Activated CD4-positive, alpha-beta T cell treated with anti-CD3 and anti-CD28 coated beads, Interleukin-2, amount 50 U/mL, for 1 hour (primary cell): Measurements from ENCODE around the gene EPHA7.

Experiments
- DNase-seq: peaks from one replicate; pipeline ENCODE4 v3.0.0-alpha.2; 2020

EPHA7 gene

DNA sequence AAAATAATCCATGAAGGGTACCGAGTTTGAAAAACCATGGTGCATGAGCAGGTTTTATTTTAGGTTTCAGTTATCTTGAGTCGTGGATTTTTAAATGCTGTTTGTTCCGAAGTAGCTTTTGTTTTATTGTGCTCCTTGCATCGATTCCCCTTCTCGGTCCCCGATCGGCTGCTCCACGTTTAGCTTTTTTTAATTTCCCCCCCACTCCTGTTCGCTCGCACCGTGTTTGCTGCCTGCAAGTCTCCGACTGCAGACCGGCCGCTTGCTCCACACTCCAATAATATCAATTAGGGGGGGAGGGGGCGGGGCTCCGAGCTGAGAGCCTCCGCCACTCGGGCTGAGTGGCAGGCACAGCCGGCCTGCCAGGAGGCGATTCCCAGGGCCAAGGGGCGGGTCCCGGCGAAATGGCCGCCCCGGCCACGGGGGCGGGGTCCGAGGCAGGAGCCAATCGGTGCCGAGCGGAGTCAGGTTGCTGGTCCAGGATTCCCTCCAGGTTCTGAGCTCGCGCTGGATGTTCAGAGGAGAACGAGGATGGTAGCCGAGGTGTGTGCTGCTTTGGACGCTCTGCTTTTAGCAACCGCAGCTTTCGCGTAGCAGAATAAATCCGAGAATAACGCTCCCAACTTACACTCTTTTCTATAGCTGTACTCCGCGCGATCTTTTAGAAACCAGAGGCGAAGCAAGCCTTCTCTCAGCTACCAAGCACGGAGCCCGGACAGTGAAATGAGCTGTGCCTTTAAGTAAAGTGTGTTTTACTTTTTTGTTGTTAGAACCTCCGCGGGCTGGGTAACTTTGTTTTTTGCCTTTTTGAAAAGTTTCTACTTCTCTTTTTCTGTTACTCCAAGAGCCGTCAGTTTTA is at the start of gene EPHA7:
Gene EPHA7 (minus strand): TSS at position 256 of the 859 bp plus-strand sequence. CDS start 218 bp downstream, at position 38.
- no peak for DNase-seq

DNA sequence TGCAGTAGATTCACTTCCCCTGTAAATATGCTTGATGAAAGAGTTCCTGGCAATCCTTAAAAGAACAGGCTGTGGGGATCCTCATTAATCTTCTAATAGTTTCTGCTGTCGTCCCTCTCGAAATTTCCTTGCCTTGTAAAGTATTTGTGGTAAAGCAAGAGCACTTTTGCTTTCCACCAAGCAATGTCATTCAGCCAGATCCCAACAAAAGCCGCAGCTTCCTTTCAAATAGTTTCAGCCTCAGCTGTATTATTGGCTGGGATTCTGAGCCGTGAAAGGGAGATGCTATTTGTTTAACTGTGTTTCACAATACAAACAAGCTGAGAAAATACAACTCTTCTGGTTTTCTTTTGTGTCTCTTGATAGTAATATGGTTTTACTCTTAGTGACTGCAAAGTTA is 48.9 kb upstream of the EPHA7 start:
- DNase-seq = no peak

DNA sequence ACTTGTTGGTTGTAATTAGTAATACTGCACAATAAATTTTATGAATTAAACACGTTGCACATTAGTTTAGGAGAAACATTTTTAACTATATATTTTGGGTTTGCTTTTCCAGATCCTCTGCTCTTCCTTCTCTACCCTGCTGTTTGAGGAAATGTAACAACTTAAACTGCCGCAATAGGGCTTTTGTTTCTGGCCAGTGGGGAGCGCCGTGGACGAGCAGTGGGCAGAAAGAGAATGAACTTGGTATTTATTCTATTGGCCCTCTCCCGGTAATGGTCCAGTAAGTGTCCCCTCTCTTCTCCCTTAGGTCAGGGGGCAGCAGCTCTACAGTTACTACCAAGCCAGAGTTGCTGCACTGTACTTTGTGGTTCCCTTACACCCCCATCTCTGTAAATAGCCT is 35.2 kb upstream of the EPHA7 start:
- DNase-seq = no peak

DNA sequence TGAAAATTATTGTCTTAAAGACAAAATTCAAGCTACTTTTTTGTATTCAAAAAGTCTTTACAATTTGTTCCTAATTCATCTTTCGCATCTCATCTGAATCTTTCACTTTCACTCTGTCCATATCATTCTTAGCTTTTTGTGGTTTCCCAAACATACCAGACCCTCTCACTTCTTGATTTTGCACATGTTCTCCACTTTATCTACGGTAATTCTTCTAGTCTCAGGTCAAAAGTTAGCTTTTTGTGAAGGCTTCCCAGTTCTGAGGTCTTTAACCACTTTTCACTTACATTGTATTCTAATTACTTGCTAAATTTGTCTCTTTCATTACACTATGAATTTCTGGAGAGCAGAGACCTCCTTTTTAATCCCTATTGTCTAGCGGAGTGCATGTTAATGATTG is 34.6 kb upstream of the EPHA7 start:
- DNase-seq = no peak

DNA sequence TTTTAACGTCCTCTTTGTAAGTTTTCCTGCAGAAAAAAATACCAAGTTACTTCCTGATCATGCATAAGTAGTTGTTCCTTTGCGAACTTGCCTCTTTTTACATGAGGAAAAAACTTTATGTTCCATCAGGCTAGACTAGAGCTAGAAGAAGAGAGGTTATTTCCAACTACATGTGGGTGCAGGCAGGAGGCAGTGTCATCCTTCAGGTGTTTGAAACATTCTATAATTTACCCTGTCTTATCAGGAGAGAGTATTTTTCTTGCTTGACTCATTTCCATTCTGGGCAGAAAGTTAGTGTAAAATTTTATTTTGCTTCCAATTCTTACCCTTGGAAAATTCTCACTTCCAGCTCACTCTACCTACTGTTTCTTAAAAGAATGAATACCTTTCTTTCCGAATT is 28.5 kb upstream of the EPHA7 start:
- DNase-seq = no peak

DNA sequence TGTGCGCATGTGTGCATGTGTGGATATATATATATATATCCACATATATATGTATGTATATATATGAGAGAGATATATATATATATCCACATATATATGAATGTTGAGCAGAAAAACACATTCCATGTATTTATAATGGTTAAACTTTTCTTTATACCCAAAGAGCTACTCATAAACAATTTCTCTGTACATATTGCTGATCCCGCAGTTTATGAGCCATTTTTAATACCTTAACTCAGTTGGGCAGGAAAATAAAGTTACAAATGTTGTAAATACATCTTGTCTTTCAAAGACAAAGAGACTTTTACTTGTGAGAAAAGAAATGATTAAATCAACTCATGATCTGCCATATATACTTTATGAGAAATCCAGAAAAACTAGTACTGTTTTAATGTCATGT is 18.1 kb upstream of the EPHA7 start:
- DNase-seq = no peak

DNA sequence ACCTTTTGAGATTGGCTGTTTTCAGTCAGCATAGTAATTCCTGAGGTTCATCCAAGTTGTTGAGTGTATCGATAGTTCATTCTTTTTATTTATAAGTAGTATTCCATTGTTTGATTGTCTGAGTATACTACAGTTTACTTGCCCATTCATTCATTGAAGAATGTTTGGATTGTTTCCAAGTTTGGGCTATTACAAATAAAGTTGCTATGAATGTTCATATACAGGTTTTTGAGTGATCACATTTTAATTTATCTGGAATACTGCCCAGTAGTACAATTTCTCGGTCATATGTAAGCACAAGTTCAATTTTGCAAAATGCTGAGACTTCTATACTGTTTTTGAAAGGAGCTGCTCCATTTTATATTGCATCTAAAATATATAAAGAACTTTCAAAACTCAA is 14.2 kb upstream of the EPHA7 start:
- no peak for DNase-seq

DNA sequence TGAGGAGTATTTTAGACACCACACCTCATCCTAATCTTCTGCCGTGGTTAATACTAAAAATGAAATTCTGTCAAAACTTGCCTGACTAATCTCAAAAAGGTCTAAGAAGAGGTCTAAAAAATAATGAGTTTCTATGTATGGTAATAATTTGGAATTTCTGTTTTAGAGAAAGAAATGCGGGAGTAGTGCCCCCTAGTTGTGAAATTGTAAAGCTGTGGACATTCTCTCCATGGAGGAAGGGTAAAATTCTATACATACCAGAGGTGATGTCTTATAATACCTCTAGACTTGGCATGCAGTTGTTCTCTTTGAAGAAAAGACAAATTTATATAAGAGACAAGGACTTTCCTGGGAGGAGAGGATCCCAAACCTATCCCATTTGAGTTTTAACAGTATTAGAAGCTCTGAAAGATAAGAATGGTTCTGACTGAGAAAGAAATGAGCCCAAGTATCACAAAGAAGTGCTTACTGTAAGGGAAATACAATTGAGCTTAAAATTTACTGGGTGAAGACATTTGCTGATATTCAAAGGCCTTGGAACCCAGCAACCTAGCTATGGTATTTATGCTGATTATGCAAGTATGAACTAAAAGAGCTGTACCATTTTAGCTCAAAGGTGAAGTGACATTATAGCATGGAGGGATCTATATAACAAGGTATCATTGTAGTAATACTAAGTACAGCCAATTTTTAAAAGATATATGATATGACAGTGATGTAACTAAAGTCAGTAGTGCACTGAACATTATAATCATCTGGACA is 5.1 kb upstream of the EPHA7 start:
- DNase-seq = no peak

DNA sequence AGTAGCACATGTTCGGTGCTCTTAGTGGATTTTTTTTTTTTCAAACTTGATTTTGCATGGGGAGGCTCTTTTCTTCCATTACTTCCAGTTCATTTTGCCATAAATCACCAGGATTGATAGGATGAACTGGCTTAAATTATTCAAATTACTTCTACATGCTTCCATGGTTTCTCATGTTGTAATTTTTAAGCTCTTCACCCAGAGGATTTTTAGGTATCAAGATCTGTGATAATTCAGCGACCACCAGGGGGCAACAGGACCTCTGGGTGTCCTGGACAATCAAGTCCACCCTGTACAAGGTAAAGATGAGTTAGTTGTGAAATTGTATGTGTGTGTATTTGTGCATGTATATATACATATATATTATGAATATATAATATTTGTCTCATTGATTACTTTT is 4.2 kb upstream of the EPHA7 start:
- DNase-seq = no peak

DNA sequence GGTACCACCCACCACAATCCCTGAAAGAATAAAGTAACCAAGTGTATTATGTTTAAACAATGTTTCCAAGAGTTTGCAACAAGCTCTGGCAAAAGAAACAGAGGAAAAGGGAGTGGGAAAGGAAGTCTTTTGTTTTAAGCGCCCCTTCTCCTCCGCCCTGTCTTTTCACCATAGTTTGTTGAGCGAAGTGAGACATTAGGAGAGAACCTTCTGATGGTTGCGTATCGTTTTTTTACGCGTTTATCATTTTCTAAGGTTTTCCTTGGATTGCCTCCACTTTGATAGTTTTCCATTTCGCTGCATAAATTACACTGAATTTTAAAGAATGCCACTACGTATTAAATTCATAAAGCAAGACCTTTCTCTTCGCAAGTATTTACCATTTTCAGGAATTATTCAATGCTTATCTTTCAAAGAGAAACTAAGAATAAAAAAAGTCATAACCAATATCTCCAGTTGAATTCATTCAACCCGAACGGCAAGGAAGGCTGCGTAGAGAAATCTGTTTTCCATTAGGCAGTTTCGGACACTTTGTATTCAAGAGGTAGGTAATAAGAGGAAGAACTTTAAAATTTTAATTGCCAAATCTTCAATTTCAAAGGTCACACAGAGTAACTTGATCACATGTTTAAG is 920 bp upstream of the EPHA7 start:
- DNase-seq = no peak

DNA sequence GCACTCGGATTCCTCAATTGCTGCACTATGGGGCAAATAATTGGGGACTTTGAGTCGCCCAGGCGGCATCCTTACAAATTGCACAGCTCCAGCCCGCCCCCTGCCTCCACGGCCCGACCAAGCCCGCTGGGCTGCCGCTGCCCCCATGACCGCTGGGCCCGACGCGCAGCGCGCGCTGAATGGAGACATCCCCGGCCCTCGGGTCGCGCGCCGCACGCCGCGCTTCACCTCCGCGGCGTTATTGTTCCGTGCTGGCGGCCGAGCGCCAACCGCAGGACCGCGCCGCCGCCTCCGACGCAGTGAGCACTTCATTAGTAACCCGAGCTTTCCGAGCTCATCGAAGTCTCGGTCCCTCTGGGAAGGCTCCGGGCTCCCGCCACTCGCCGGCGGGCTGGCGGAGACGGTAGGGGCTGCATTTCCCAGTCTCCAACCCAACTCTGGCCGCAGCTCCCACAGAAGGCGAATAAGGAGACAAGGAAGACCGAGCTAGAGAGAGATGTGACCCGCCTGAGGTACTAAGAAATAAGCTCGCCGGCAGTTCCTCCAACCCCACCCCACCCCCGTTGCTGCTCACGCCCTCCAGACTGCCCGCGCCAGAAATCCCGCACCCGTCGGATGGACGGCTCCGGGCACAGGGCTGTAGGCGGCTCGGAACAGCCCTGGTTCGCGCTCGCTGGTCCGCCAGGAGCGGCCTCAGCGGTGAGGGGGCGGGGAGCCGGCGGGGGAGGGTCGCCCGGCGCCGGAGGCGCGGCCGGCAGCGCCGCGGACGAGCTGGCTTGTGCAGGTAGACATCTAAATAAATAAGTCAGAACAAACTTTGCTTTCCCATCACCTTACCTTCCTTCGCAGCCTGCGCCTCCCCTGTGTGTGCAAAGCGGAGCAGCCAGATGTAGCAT is 703 bp downstream of the EPHA7 start:
- no peak for DNase-seq

DNA sequence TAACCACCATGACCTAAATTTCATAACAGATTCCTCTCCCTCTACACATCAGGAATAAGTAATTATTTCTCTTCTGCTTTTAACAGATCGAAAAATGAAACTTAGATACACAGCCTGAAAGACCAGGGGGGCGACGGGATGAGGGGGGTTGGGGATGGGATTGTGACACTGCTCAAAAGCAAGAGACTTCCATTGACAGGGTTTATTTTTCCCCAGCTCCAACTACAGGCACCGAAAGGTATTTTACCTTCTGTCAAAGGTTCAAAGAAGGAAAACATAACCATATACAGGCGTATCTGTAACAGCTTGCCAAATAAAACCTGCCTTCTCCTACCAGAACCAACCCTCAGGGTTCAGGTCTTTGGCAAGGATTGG is 1.3 kb downstream of the EPHA7 start:
- no peak for DNase-seq

DNA sequence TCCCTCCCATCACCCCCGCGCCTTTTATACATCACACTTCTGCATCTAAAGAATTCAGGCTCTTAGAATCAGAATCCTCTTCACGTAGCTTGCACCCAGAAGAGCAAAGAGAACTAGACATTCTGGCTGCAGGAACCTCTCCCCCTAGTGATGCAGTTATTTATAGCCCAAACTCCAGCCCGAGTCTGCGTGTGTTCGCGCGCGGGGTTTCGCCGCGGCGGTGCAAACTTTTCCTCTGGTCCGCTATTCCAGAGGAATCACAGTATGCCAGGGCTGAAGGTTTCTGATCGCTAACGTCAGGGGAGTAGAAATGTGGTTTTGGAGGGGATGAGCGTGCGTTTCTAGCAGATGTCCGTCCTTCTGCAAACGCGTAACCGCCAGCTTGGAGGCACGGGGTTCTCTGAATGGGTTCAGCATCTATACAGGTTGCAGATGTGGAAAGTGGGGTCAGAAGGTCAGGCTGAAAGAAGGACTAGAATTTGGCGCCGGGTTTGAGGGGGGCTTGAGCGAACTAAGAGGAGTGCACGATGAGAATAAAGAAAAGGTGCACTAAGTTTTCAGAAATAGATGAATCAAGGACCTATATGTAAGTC is 1.8 kb downstream of the EPHA7 start:
- no peak for DNase-seq

DNA sequence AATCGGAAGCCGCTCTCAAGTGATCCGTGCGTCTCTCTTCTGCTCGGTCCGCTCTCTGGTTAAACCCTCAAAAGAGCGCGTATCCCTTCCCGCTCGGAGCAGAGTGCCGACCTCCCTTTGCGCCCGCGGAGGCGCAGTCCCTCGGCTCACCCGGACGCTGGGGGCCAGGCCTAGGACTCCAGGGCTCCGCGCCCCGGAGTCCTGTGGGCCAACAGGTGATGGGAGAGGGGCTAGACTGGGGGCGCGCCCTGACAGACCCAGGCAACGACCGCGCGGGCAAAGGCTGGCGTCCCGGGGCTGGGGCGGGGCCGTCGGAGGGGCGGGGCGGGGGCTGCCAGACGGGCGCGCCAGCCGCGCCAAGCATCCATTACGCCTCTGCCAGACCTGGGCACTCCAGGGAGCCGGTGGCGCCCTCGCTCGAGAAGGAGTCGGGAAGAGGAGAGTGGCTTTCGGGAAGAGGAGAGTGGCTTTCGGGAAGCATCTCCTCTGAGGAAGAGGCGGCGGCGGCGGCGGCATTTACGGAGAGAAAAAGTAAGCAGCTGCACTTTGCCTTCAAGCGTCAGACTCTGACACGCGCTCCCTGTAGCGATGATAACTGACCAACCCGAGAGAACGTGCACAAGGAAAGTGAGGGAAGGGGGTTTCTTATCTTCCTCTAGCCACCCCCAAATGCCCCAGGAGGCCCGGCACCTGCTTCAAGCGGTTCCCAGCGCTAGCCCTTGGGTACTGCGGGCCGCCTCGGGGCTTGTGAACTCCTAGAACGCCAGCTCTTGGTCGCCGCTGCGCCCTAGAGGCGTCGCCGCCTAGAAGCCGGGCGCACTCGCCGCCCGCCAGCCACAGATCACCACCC is 2.6 kb downstream of the EPHA7 start:
- DNase-seq = no peak

DNA sequence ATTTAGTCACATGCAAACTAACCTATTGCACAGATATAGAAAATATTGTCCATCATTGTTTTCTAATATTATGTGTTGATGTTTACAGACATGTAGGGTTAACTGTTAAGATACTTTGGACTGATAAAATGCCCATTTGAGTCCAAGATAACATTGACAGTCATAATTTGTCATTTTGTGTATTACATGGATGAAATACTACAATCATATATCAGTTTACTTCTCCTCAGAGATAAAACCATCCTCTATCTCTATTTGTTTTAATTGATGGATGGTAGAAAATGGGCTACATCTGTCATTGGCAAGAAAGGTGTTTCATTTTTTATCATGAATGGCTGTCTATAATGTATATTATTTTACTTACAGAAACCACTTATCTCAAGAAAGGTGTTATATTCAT is 6.2 kb downstream of the EPHA7 start:
- DNase-seq = no peak

DNA sequence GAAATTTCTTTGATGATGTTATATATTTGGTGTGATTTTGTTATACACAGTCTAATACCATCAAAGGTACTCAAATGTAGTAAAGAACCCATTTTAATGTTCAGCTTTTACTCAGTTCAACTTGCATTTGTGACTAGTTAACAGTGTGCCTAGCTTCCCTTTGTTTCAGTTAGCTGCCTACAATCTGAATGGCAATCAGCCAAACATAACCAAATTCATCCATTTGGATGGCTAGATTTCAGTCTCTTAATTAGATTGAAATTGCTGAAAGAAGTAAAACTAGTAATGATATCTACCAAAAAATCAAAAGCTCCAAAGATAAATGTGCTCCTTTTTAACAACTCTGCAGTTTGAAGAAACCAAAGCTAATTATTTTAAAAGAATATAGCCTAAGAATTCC is 6.9 kb downstream of the EPHA7 start:
- no peak for DNase-seq

DNA sequence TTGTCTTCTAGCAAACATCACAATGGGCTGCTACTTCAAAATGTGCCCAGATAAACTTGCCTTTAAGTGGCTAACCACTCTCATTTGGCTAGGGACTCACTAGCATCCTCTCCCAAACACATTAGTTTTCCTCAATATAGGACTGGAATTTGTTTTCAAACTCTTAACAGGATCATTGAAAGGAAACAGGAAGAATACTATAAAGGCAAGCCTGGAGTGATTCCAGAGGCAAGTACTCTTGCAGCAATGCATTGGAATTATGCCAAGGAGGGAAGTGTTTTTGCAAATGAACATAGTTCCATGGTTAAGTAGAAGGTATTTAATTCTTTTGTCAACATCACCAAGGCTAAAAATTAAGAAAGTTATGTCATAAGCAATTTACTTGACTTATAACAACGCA is 12.2 kb downstream of the EPHA7 start:
- DNase-seq = no peak

DNA sequence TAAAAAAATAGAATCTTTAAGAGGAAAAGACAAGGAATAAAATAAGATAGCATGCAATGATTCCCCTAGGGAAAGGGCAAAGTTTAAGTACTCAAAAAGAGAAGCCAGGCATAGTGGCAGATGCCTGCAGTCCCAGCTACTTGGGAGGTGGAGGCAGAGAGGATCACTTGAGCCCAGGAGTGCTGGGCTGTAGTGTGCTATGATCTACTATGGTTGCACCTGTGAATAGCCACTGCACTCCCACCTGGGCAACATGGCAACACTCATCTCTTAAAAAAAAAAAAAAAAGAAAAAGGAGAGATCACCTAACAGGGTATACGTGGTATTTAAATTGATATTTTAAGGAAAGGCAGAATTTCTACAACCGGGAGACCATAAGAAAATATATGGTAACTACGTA is 16.0 kb downstream of the EPHA7 start:
- DNase-seq = no peak

DNA sequence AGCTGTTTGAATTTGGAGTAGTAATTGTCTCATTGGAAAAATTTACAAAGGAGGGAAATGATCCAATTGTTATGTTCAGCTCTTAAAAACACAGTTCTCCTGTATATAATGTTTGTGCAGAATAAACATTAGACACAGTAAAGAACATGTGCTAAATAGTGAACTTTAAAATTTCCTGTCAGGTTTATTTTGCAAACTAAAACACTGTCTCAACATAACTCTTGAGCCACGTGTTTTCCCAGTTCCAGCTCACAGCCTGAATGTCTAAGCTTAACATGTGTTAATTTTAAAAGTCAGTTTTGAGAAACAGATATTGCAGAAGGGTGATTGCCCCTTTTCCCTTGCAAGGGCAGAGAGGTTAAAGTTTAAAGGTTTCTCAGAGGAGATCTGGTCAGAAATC is 20.6 kb downstream of the EPHA7 start:
- no peak for DNase-seq

DNA sequence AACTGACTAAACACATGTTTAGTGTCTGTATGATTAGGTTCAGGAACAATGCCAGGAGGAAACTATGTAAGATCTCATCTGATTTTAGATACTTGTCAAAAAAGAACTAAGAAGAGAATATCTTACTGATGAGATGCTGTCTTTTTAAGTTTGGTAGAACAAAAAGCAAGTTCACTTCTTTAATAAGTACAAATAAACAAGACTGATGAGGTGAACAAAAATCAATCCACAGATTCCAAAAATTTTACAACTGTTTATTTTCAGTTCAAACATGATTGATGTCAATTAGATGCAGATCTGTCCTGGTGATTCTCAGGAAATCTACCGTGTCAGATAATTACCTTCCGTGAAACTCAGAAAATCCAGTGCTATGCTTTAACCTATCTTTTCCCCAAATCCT is 24.9 kb downstream of the EPHA7 start:
- no peak for DNase-seq

DNA sequence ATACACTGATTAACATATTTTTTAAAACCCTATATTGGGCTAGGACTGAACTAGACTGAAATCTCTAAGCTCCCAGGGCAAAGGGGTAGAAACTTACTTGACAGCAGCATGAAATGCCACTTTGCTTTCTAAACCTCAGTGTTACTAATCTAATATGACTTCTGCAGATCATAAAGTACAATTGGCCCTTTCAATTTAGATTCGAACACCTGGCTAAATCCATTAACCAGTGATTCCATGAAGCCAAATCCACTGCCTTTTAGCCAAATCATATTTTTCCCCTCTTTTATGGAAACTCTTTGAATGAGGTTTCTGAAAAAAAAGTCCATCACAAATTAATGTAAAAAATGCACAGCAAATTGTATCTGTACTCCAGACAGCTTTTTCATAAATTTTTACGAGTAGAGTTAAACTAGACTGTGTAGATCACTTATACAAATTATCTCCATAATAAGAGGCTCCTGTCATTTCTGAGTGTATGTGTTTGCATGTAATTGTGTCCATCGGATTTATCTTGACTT is 25.7 kb downstream of the EPHA7 start:
- DNase-seq = no peak
